ENCODE measurements around the gene GCFC2.

The GCFC2 gene

DNA sequence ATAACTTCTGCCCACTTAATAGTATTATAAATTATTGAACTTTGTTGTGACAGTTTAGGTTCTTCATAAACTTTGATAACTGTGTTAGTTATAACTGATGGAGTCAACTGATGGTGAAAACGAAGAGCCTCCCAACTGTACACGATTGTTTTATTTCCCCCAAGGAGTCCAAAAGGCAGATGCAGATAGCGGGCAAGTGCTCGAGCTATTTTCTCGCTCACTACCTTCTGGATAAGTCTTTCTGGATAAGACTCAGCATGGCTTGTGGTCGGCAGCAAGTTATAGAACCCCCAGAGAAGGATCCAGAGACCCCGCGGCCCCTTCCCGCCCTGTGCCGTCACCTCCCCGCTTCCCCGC lies 517 bp downstream of the GCFC2 start:
- TF ChIP-seq, protein P1, sequence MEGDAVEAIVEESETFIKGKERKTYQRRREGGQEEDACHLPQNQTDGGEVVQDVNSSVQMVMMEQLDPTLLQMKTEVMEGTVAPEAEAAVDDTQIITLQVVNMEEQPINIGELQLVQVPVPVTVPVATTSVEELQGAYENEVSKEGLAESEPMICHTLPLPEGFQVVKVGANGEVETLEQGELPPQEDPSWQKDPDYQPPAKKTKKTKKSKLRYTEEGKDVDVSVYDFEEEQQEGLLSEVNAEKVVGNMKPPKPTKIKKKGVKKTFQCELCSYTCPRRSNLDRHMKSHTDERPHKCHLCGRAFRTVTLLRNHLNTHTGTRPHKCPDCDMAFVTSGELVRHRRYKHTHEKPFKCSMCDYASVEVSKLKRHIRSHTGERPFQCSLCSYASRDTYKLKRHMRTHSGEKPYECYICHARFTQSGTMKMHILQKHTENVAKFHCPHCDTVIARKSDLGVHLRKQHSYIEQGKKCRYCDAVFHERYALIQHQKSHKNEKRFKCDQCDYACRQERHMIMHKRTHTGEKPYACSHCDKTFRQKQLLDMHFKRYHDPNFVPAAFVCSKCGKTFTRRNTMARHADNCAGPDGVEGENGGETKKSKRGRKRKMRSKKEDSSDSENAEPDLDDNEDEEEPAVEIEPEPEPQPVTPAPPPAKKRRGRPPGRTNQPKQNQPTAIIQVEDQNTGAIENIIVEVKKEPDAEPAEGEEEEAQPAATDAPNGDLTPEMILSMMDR (IDR thresholded peaks at IDR 0.05; ENCODE audit: low read depth, low read length, missing control alignments), result no peak
- peak overlapping the region; percentile 59 for H3K4me3 ChIP-seq (replicated peaks; ENCODE audit: low read depth, low read length)
- no peak for DNase-seq (ENCODE audit: extremely low read depth, low read depth)

DNA sequence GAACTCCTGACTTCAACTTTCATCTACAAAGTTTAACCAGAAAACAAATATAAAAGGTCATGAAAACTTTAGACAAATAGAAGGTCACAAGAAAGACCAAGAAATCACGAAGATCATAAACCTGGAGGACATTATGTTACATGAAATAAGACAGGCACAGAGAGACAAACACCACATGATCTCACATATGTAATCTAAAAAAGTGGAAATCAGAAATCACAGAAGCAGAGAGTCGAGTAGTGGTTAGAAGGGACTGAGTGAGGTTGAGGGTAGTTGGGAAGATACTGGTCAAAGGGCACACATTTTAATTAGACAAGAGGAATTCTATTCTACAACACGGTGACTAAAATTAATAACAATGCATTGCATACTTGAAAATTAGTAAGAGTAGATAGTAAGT lies 1.4 kb downstream of the GCFC2 start:
- peak overlapping the region; percentile 59 for H3K4me3 ChIP-seq (replicated peaks; ENCODE audit: low read depth, low read length)
- DNase-seq (ENCODE audit: extremely low read depth, low read depth), result no peak
- TF ChIP-seq, protein P1 (IDR thresholded peaks at IDR 0.05; ENCODE audit: low read depth, low read length, missing control alignments), result no peak

DNA sequence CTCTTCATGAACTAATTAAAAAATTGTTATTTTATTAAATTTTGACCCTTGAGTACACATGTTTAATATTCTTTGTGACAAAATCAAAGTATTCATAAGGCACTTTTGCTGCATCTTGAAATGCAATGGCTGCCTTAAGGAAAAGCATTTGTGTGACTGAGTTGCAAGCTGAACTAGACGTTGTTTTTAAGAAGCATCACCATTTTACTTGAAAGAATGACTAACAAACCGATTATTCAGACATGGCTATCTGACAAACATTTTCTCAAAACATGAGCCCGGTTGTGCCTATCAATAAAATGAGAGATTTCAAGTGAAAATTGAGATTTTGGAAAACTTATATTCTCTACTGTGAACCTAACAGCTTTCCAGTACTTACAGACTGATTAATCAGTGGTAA lies 2.8 kb downstream of the GCFC2 start:
- no peak overlapping the region for H3K4me3 ChIP-seq (replicated peaks; ENCODE audit: low read depth, low read length)
- TF ChIP-seq, protein P1 (IDR thresholded peaks at IDR 0.05; ENCODE audit: low read depth, low read length, missing control alignments), result no peak
- DNase-seq (ENCODE audit: extremely low read depth, low read depth), result no peak

DNA sequence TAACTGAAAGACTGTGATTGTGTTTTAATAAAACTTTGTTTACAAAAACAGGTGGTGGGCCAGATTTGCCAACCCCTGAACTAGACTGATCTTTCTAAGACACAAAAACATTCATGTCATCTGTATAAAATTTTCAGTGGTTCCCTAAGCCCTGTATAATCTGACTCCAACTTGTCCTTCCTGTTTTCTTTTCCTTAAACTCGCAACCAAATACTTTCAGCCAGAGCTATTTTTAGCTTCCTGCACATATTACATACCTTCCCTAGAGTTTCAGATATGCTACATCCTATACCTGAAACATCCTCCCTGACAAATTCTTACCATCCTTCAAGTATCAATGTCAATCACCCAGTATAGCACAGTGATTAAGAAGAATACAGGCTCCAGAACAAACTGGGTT lies 4.8 kb downstream of the GCFC2 start:
- no peak for DNase-seq (ENCODE audit: extremely low read depth, low read depth)
- no peak overlapping the region for H3K4me3 ChIP-seq (replicated peaks; ENCODE audit: low read depth, low read length)
- TF ChIP-seq, protein P1 (IDR thresholded peaks at IDR 0.05; ENCODE audit: low read depth, low read length, missing control alignments), result no peak

DNA sequence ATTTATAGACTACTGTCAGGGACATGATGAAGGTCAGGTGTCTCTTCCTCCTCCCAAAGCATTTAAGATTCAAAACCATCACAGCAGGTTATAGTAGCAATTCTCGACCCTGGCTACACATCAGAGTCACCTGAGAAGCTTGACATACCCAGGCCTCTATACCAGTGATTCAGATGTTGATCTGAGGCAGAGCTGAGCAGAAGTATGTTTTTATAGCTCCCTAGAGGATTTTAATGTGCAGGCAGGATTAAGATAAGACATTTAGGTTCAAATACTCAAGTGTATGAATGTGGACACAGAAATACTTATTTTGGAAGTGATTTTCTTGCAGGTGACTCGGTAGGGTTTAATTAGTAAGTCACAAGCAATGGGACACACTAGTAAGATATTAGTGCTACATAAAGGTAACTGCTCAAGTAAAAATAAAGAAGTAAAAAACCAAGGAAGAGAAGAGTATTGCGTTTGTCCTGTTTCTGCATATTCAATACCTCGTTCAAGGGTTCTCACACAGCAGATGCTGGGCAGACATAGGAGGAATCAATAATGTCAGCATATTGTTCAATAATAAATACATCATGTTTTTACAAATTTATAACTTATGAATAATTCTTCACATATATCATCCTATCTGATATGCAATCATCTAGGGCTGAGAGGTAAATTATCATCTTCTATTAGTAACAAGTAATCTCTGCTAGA lies 7.0 kb downstream of the GCFC2 start:
- TF ChIP-seq, protein P1 (IDR thresholded peaks at IDR 0.05; ENCODE audit: low read depth, low read length, missing control alignments), result no peak
- no peak overlapping the region for H3K4me3 ChIP-seq (replicated peaks; ENCODE audit: low read depth, low read length)
- no peak for DNase-seq (ENCODE audit: extremely low read depth, low read depth)

DNA sequence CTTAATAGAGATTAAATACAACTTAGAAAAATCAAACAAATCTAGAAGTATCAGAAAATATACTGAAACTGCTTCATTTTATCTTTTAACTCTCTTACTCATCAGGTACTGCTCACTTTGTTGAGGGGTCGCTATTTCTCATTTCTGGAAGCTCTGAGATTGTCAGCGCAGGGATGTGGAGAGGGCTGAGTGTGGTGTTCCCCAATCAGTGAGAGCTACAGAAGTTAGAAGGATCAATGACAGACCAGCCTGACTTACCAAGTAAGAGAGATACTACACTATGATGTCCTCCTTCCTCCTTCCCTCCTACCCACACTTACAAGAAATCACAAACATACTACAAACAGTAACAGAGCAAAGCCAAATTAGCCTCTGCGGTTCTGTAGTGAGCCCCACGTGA lies 8.1 kb downstream of the GCFC2 start:
- H3K4me3 ChIP-seq (replicated peaks; ENCODE audit: low read depth, low read length), result no peak overlapping the region
- TF ChIP-seq, protein P1 (IDR thresholded peaks at IDR 0.05; ENCODE audit: low read depth, low read length, missing control alignments), result no peak
- no peak for DNase-seq (ENCODE audit: extremely low read depth, low read depth)

DNA sequence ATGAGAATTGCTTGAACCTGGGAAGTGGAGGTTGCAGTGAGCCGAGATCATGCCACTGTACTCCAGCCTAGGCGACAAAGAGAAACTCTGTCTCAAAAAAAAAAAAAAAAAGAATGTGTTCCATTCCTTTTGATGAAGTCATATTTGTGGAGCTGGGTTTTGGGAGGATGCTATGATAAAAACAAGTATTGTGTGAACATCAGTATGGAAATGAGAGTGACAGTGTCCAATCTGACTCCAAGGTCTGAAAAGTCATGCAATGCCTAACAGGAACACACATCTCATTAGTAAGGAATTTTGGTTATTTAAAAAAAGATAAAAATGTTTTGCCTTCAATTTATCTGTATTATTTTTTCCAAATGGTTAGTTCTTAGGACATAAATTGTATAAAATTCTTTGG lies 11.8 kb downstream of the GCFC2 start:
- H3K4me3 ChIP-seq (replicated peaks; ENCODE audit: low read depth, low read length), result no peak overlapping the region
- no peak for DNase-seq (ENCODE audit: extremely low read depth, low read depth)
- TF ChIP-seq, protein P1 (IDR thresholded peaks at IDR 0.05; ENCODE audit: low read depth, low read length, missing control alignments), result no peak
